Fibroblast of lung (primary cell): ENCODE results near the gene QPCT. TPM values are rescaled to one million over a fixed set of nuclear protein-coding genes. Genes with fewer than 3 reads are reported as not detected.

Experiments used
- DNase-seq, 2 donors: peaks; one replicate each; pipeline versions ENCODE4 v3.0.0 to v3.0.0-alpha.2; 2010; ENCODE audit warnings: low read depth in 2 of 2
- H2AFZ ChIP-seq: 2 replicates; pipeline ENCODE4 v1.5.1; 2012; ENCODE audit warnings: low read length, control low read depth, inconsistent platforms
- H3K27ac ChIP-seq: 2 replicates; pipeline ENCODE4 v1.5.1; 2011; ENCODE audit warnings: low read length, control low read depth; ENCODE audit not compliant: insufficient read depth
- H3K27me3 ChIP-seq: 2 replicates; pipeline ENCODE4 v1.5.1; 2011; ENCODE audit warnings: mild to moderate bottlenecking, low read length; ENCODE audit not compliant: control insufficient read depth, insufficient read depth
- H3K36me3 ChIP-seq: 2 replicates; pipeline ENCODE4 v1.5.1; 2011; ENCODE audit warnings: low read length; ENCODE audit not compliant: control insufficient read depth, insufficient read depth
- H3K4me1 ChIP-seq: 2 replicates; pipeline ENCODE4 v1.5.1; 2011; ENCODE audit warnings: low read length; ENCODE audit not compliant: control insufficient read depth, insufficient read depth; ENCODE audit errors: extremely low read depth
- H3K4me2 ChIP-seq: 2 replicates; pipeline ENCODE4 v1.5.1; 2011; ENCODE audit warnings: low read length, control low read depth; ENCODE audit not compliant: insufficient read depth; ENCODE audit errors: extremely low read depth
- H3K4me3 ChIP-seq, 4 experiments: fragments of 200-600 bp in 1 of 4; sonication (generic) in 1 of 4; replicated peaks in 1 of 4; 2 replicates each; pipeline ENCODE4 v1.5.1; 2011 to 2016; ENCODE audit warnings: low read length in 4 of 4, low read depth in 3 of 4, mild to moderate bottlenecking in 3 of 4, control low read depth in 2 of 4, inconsistent platforms in 1 of 4, mixed read lengths in 1 of 4; ENCODE audit not compliant: insufficient read depth in 1 of 4; ENCODE audit errors: control extremely low read depth in 1 of 4
- H3K79me2 ChIP-seq: 2 replicates; pipeline ENCODE4 v1.5.1; 2012; ENCODE audit warnings: mild to moderate bottlenecking, low read length, inconsistent platforms; ENCODE audit not compliant: control insufficient read depth, insufficient read depth
- H3K9ac ChIP-seq: 2 replicates; pipeline ENCODE4 v1.5.1; 2011; ENCODE audit warnings: mild to moderate bottlenecking, low read length, control low read depth; ENCODE audit not compliant: insufficient read depth
- H3K9me3 ChIP-seq: 2 replicates; pipeline ENCODE4 v1.5.1; 2012; ENCODE audit warnings: low read depth, low read length; ENCODE audit not compliant: control insufficient read depth, insufficient read depth
- H4K20me1 ChIP-seq: 2 replicates; pipeline ENCODE4 v1.5.1; 2011; ENCODE audit warnings: low read length; ENCODE audit not compliant: control insufficient read depth, insufficient read depth; ENCODE audit errors: extremely low read depth
- CTCF ChIP-seq, 2 donors: IDR thresholded peaks in 1 of 2; conservative IDR thresholded peaks in 1 of 2; 1 replicate in 1 of 2; 2 replicates in 1 of 2; pipeline ENCODE4 v1.5.1; 2011 to 2012; ENCODE audit warnings: low read length in 2 of 2, control low read depth in 1 of 2, inconsistent platforms in 1 of 2, low read depth in 1 of 2, mild to moderate bottlenecking in 1 of 2
- EZH2 ChIP-seq: IDR thresholded peaks from 2 replicates; pipeline ENCODE4 v1.5.1; 2012; ENCODE audit warnings: low read length, control low read depth, mild to moderate bottlenecking; ENCODE audit errors: missing control alignments
- polyA plus RNA-seq, 2 donors: library from polyadenylated mRNA; depleted of rRNA in 1 of 2; stranded (reverse) in 1 of 2; unstranded in 1 of 2; fragments of >200 nt; gene quantifications; 2 replicates each; pipeline ENCODE4 v1.2.1, GENCODE V29; 2011 to 2012; ENCODE audit warnings: missing spikeins in 1 of 2
- total RNA-seq: library from RNA; depleted of rRNA; stranded (reverse); fragments of >200 nt; gene quantifications from 2 replicates; pipeline ENCODE4 v1.2.1, GENCODE V29; 2014

The QPCT gene
- total and polyA plus RNA-seq, 2 donors (not counting 1 experiment from before 2014, with no cell fraction given): 6.1 to 8.4 TPM

- no peaks in the 10 kb centered on the region for H3K4me1 ChIP-seq
- H4K20me1 ChIP-seq: no peaks in the 10 kb centered on the region
- TF ChIP-seq CTCF (conservative IDR thresholded peaks at IDR 0.05 in 1 of 2, IDR thresholded peaks at IDR 0.05 in 1 of 2; ENCODE audit: low read depth in 1 of 2, low read length in 2 of 2): no peak
- TF ChIP-seq EZH2: no peak
- H2AFZ ChIP-seq: no peak overlapping the region
- H3K4me3 ChIP-seq: no peak overlapping the region
- no peak overlapping the region for H3K27ac ChIP-seq
- no peak overlapping the region for H3K9ac ChIP-seq
- peaks cover 2% of the 10 kb centered on the region for H3K27me3 ChIP-seq
- H3K9me3 ChIP-seq: no peaks in the 10 kb centered on the region
- no peaks in the 10 kb centered on the region for H3K79me2 ChIP-seq
- no peaks in the 10 kb centered on the region for H3K36me3 ChIP-seq
- H3K4me2 ChIP-seq: no peak overlapping the region
- no peak for DNase-seq
Measured at GRCh38 chr2:37361216-37361815, 16.9 kb downstream of the QPCT start.

GRCh38 chr2:37361994-37362698, 17.7 kb downstream of the QPCT start:
- no peaks in the 10 kb centered on the region for H4K20me1 ChIP-seq
- H3K36me3 ChIP-seq: no peaks in the 10 kb centered on the region
- DNase-seq: no peak
- H3K4me3 ChIP-seq: no peak overlapping the region
- H3K4me1 ChIP-seq: no peaks in the 10 kb centered on the region
- TF ChIP-seq EZH2 (no peak), CTCF (conservative IDR thresholded peaks at IDR 0.05 in 1 of 2, IDR thresholded peaks at IDR 0.05 in 1 of 2; ENCODE audit: low read depth in 1 of 2, low read length in 2 of 2) (no peak)
- no peaks in the 10 kb centered on the region for H3K79me2 ChIP-seq
- H3K27ac ChIP-seq: no peak overlapping the region
- peaks cover 2% of the 10 kb centered on the region for H3K27me3 ChIP-seq
- H3K9me3 ChIP-seq: no peaks in the 10 kb centered on the region
- no peak overlapping the region for H3K9ac ChIP-seq
- no peak overlapping the region for H2AFZ ChIP-seq
- H3K4me2 ChIP-seq: no peak overlapping the region

DNA sequence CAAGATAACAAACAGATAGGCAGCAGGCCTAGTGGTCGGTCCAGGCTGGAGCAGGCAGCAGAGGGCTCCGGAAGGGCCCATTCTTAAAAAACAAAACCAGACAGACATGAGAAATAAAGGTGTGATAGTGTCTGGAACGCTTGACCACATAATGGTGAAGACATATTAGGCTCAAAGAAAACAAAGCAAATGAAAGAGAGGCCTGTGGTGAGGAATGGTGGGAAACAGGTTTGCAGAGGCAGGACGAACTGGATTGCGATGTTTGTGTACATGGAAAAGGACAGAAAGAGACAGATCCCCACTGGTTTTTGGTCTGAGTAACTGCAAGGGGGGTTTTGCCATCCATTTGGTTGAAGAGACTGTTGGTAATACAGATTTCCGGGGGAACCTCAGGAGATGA, 19.9 kb downstream of the QPCT start:
- H3K27ac ChIP-seq: no peak overlapping the region
- no peak overlapping the region for H2AFZ ChIP-seq
- DNase-seq: no peak
- H3K9ac ChIP-seq: no peak overlapping the region
- TF ChIP-seq CTCF (conservative IDR thresholded peaks at IDR 0.05 in 1 of 2, IDR thresholded peaks at IDR 0.05 in 1 of 2; ENCODE audit: low read depth in 1 of 2, low read length in 2 of 2): no peak
- no peak for TF ChIP-seq EZH2
- no peaks in the 10 kb centered on the region for H3K79me2 ChIP-seq
- H3K4me2 ChIP-seq: no peak overlapping the region
- H3K36me3 ChIP-seq: no peaks in the 10 kb centered on the region
- H3K4me3 ChIP-seq: no peak overlapping the region
- no peaks in the 10 kb centered on the region for H4K20me1 ChIP-seq
- no peaks in the 10 kb centered on the region for H3K4me1 ChIP-seq
- H3K27me3 ChIP-seq: peaks cover 2% of the 10 kb centered on the region
- H3K9me3 ChIP-seq: no peaks in the 10 kb centered on the region
